GM12891 (cell line): ENCODE measurements around the gene CYBB. TPM values are rescaled to one million over a fixed set of nuclear protein-coding genes. Genes with fewer than 3 reads are reported as not detected.

Experiments used
- DNase-seq: peaks from one replicate; pipeline ENCODE4 v3.0.0; 2011; ENCODE audit warnings: low spot score; ENCODE audit not compliant: insufficient read length
- FAIRE-seq: peaks from 2 replicates; lab custom pipeline; 2011; peaks lifted over from hg19 to GRCh38; lab: Jason Lieb, UNC
- PAX5 ChIP-seq: IDR thresholded peaks from 2 replicates; pipeline ENCODE4 v1.6.1; 2011; ENCODE audit warnings: low read length, moderate library complexity, mild to moderate bottlenecking; ENCODE audit not compliant: insufficient read depth, severe bottlenecking
- POLR2A ChIP-seq: IDR thresholded peaks from 2 replicates; pipeline ENCODE4 v1.6.1; 2011; ENCODE audit warnings: low read depth, low read length, control low read depth
- POLR2AphosphoS5 ChIP-seq: IDR thresholded peaks from 2 replicates; pipeline ENCODE4 v1.6.1; 2011; ENCODE audit warnings: low read depth, low read length, control low read depth
- POU2F2 ChIP-seq: IDR thresholded peaks from 2 replicates; pipeline ENCODE4 v1.6.1; 2011; ENCODE audit warnings: low read depth, mild to moderate bottlenecking, control low read depth, low read length, moderate library complexity
- SPI1 ChIP-seq: IDR thresholded peaks from 2 replicates; pipeline ENCODE4 v1.6.1; 2011; ENCODE audit warnings: low read depth, low read length, control low read depth
- TAF1 ChIP-seq: IDR thresholded peaks from 2 replicates; pipeline ENCODE4 v1.6.1; 2011; ENCODE audit warnings: low read depth, low read length, control low read depth
- polyA plus RNA-seq: library from polyadenylated mRNA; unstranded; fragments of >200 nt; gene quantifications from one replicate; pipeline ENCODE4 v1.2.1, GENCODE V29; 2012; ENCODE audit warnings: low read depth, missing spikeins, inconsistent platforms; ENCODE audit not compliant: missing spikeins

CYBB gene
- polyA plus RNA-seq = 24.7 TPM

GRCh38 chrX:37779857-37780256, at the start of gene CYBB:
TSS of gene CYBB (plus strand) at chrX:37780059. CDS start at chrX:37780078, 19 bp downstream.
- FAIRE-seq = peak; percentile 97
- TF ChIP-seq PAX5 (no peak), SPI1 (peak; percentile 69), POLR2A (peak; percentile 64; the same call in 1 of the 2 replicates)

GRCh38 chrX:37745354-37745753, 34.5 kb upstream of the CYBB start:
- FAIRE-seq (peak; percentile 100), DNase-seq (no peak)
- no peak for TF ChIP-seq TAF1
- peak; percentile 41; the same call in 1 of the 2 replicates for TF ChIP-seq POU2F2
- no peak for TF ChIP-seq POLR2A
- TF ChIP-seq SPI1 = no peak

More at GRCh38 chrX:37779857-37780256, at the start of gene CYBB:
- no peak for DNase-seq

- FAIRE-seq (no peak), DNase-seq (no peak)
- TF ChIP-seq POLR2AphosphoS5 = no peak
- TF ChIP-seq PAX5 = no peak
- no peak for TF ChIP-seq POLR2A
- TF ChIP-seq TAF1 = no peak
- TF ChIP-seq POU2F2 = no peak
- TF ChIP-seq SPI1 = no peak
These were observed 34.0 kb upstream of the CYBB start for GRCh38 chrX:37745835-37746217.

GRCh38 chrX:37746218-37746941, 33.5 kb upstream of the CYBB start:
- TF ChIP-seq POLR2A = no peak
- no peak for TF ChIP-seq SPI1
- no peak for TF ChIP-seq PAX5
- no peak for TF ChIP-seq TAF1
- no peak for TF ChIP-seq POLR2AphosphoS5
- no peak for TF ChIP-seq POU2F2
- FAIRE-seq (peak; percentile 99), DNase-seq (no peak)

- TF ChIP-seq PAX5 (no peak), POU2F2 (no peak), SPI1 (no peak), POLR2AphosphoS5 (no peak), POLR2A (no peak), TAF1 (no peak)
- no peak for FAIRE-seq
- DNase-seq = no peak
These were observed 32.9 kb upstream of the CYBB start for GRCh38 chrX:37746951-37747350.

GRCh38 chrX:37752281-37752680, 27.6 kb upstream of the CYBB start:
- DNase-seq (no peak), FAIRE-seq (peak; percentile 5)
- TF ChIP-seq SPI1 (no peak), TAF1 (no peak), POLR2A (no peak), POU2F2 (no peak), POLR2AphosphoS5 (no peak), PAX5 (no peak)

- no peak for TF ChIP-seq TAF1
- no peak for TF ChIP-seq POU2F2
- TF ChIP-seq POLR2AphosphoS5 = no peak
- TF ChIP-seq SPI1 = no peak
- no peak for TF ChIP-seq PAX5
- TF ChIP-seq POLR2A = no peak
- no peak for FAIRE-seq
- no peak for DNase-seq
These were observed 26.9 kb upstream of the CYBB start for GRCh38 chrX:37752936-37753335.

GRCh38 chrX:37753384-37753783, 26.5 kb upstream of the CYBB start:
- TF ChIP-seq SPI1 = 0 out of 2 replicates have a peak, but pooled peaks have one; percentile 32
- TF ChIP-seq POLR2AphosphoS5 = no peak
- TF ChIP-seq PAX5 = no peak
- FAIRE-seq = peak; percentile 94
- DNase-seq = no peak

GRCh38 chrX:37754516-37754915, 25.3 kb upstream of the CYBB start:
- TF ChIP-seq POU2F2 = no peak
- TF ChIP-seq POLR2A = no peak
- TF ChIP-seq SPI1 = 0 out of 2 replicates have a peak, but pooled peaks have one; percentile 14
- no peak for TF ChIP-seq POLR2AphosphoS5
- no peak for DNase-seq
- FAIRE-seq = peak; percentile 93

GRCh38 chrX:37755025-37755424, 24.8 kb upstream of the CYBB start:
- peak; percentile 94 for FAIRE-seq
- TF ChIP-seq SPI1 (peak; percentile 95), TAF1 (no peak)
- DNase-seq = no peak
